Measurements from ENCODE around the gene ELFN2. TPM values are rescaled to one million over a fixed set of nuclear protein-coding genes. Genes with fewer than 3 reads are reported as not detected.
"Not testable (repeated sequence)": the region's sequence is repeated elsewhere in the genome, so short reads cannot be mapped to it uniquely, and the experiment has no call there.

The ELFN2 gene
- total and polyA plus RNA-seq, 9 donors = 0.01 to 0.05 (median 0.03) TPM; not detected in 5

GRCh38 chr22:37331034-37331428, 96.2 kb downstream of the ELFN2 start:
- no peak overlapping the region for H3K4me3 ChIP-seq
- 18 to 29% (median 21%) methylated on average over 7 of the region's 7 CpGs for WGBS, 3 donors
- no peak for DNase-seq
- no peaks in the 10 kb centered on the region for H3K4me1 ChIP-seq (ENCODE audit: insufficient read depth)
- H3K9me3 ChIP-seq = no peaks in the 10 kb centered on the region
- H3K27me3 ChIP-seq = no peaks in the 10 kb centered on the region
- intact Hi-C loops (cut with DNase I) = no loop called here
- H3K36me3 ChIP-seq = no peaks in the 10 kb centered on the region
- H3K27ac ChIP-seq = no peak overlapping the region
- TF ChIP-seq POLR2A (IDR thresholded peaks at IDR 0.05) (no peak), EP300 (IDR thresholded peaks at IDR 0.05) (no peak)
- TF ChIP-seq, protein P1, sequence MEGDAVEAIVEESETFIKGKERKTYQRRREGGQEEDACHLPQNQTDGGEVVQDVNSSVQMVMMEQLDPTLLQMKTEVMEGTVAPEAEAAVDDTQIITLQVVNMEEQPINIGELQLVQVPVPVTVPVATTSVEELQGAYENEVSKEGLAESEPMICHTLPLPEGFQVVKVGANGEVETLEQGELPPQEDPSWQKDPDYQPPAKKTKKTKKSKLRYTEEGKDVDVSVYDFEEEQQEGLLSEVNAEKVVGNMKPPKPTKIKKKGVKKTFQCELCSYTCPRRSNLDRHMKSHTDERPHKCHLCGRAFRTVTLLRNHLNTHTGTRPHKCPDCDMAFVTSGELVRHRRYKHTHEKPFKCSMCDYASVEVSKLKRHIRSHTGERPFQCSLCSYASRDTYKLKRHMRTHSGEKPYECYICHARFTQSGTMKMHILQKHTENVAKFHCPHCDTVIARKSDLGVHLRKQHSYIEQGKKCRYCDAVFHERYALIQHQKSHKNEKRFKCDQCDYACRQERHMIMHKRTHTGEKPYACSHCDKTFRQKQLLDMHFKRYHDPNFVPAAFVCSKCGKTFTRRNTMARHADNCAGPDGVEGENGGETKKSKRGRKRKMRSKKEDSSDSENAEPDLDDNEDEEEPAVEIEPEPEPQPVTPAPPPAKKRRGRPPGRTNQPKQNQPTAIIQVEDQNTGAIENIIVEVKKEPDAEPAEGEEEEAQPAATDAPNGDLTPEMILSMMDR (IDR thresholded peaks at IDR 0.05) = no peak

DNA sequence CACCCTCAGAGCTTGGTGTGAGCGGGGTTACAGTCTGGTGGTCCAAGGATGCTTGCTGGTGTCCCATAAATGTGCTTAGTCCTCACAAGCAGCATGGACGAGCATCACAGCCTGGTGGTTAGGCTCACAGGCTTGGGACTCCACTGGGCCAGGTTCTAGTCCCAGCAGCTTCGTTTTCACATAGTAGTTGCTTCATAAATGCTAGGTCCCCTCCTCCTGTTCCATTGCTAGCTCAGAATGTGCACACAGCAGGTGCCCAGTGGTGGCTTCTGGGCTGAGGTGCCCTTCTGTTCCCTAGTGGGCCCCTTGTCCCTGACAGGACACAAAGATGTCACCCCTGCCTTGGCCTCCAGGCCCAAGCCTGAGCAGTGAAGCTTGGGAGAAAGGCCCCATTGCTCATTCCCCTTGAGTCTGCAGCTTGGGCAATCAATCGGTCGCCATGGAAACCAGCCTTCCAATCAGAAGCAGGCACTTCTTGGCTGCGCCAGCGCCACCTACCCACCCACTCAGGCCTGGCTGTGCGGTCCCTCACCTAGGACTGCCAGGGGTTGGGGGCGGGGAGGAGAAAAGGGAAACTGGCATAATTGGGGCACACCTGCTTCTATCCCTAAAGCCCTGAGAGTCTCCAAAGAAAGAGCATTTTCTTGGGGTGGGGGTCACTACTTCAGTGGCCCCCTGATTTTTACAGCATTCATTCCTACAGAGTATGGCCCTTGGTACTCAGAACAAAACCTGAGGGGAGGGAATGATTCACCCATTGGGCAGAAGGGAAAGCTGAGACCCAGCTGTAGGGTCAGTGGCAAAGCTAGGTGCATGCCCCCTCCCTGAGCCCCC, 96.9 kb downstream of the ELFN2 start:
- no peaks in the 10 kb centered on the region for H3K4me1 ChIP-seq (ENCODE audit: insufficient read depth)
- H3K27me3 ChIP-seq = no peaks in the 10 kb centered on the region
- WGBS, 3 donors = 53 to 57% (median 56%) methylated on average over 9 of the region's 9 CpGs
- intact Hi-C loops (cut with DNase I) = no loop called here
- no peaks in the 10 kb centered on the region for H3K36me3 ChIP-seq
- TF ChIP-seq, protein P1 (IDR thresholded peaks at IDR 0.05) = no peak
- TF ChIP-seq EP300 (IDR thresholded peaks at IDR 0.05) (no peak), POLR2A (IDR thresholded peaks at IDR 0.05) (no peak)
- no peak overlapping the region for H3K4me3 ChIP-seq
- H3K27ac ChIP-seq = no peak overlapping the region
- no peaks in the 10 kb centered on the region for H3K9me3 ChIP-seq
- DNase-seq = no peak

DNA sequence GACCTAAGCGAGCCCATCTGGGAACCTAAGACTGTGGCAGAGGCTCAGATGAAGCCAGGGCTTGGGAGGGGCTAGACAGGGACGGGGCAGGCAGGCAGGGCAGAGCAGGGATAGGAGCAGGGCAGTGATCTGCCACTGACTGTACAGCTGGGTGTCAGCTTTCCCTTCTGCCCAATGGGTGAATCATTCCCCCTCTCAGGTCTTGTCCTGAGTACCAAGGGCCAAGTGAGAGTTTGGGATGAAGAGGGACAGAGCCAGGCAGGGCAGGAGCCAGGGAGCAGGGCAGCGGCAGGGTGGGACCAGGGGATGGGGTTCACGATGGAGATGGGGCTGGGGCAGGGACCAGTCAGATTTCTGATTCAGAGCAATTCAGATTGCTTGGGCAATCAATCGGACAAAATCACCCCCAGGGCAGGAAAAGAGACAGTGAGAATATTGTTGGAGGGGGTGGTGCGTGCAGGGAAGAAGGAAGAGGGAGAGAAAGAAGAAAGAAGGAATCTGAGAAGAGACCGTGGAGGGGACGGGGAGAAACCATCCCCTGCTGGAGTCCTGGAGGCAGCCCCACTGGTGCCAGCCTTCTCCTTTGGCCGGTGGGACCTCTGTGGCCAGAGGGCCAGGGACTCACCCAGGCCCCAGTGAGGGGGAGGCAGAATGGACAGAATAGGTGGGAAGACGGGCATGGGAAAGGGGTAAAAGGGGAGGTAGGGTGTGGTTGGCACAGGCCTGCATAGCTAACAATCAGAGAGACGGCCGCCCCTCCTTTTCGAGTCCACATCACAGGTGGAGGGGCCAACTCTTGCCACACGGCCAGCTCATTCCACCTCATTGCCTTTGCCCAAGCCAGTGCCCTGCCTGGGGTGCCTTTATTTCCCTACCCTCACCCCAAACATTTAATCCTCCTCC, 97.8 kb downstream of the ELFN2 start:
- no peaks in the 10 kb centered on the region for H3K27me3 ChIP-seq
- DNase-seq = no peak
- H3K9me3 ChIP-seq = no peaks in the 10 kb centered on the region
- no peaks in the 10 kb centered on the region for H3K4me1 ChIP-seq (ENCODE audit: insufficient read depth)
- no peak overlapping the region for H3K27ac ChIP-seq
- TF ChIP-seq, protein P1 (IDR thresholded peaks at IDR 0.05) = no peak
- no peaks in the 10 kb centered on the region for H3K36me3 ChIP-seq
- H3K4me3 ChIP-seq = no peak overlapping the region
- intact Hi-C loops (cut with DNase I) = loop anchor here in 1 of 4 donors (5.0 kb wide), 1 partner anchor 663 kb away; no protein-coding TSS in a partner anchor
- WGBS, 3 donors = 59 to 71% (median 63%) methylated on average over 14 of the region's 14 CpGs

DNA sequence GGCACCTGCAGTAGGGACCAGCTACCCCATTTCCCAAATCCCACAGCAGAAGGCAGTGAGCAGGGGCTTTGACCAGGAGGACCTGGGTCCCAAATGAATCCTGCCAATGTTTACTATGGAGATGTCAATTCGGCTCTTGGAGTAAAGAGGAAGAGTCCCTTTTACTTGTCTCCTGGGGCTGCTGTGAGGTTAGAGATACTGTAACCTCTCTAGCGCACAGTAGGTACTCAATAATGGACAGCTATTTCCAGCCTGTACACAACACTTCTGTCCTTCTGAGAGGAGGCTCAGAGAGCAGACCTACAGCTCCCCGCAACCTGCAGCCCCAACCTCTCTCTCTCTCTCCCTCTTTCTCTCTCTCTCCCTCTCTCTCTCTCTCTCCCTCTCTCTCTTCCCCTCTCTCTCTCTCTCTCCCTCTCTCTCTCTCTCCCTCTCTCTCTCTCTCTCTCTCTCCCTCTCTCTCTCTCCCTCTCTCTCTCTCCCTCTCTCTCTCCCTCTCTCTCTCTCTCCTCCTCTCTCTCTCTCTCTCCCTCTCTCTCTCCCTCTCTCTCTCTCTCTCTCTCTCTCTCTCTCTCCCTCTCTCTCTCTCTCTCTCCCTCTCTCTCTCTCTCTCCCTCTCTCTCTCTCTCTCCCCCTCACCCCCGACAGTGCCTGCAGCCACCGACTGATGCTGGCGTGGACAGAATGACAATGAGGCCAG, 98.6 kb downstream of the ELFN2 start:
- not testable (repeated sequence) for H3K4me1 ChIP-seq (ENCODE audit: insufficient read depth); H3K27ac ChIP-seq; DNase-seq; H3K4me3 ChIP-seq; H3K36me3 ChIP-seq; H3K27me3 ChIP-seq; H3K9me3 ChIP-seq
- 33 to 59% (median 44%) methylated on average over 3 to 6 of the region's 6 CpGs for WGBS, 3 donors
- intact Hi-C loops (cut with DNase I) = loop anchor here in 1 of 4 donors (5.0 kb wide), 1 partner anchor 664 kb away; no protein-coding TSS in a partner anchor
